Endothelial cell of umbilical vein (primary cell): ENCODE results near the gene TMEM87B. TPM values are rescaled to one million over a fixed set of nuclear protein-coding genes. Genes with fewer than 3 reads are reported as not detected.

Experiments used
- BruUV-seq: library from RNA; stranded (reverse); fragments of 400-500 nt; replicated peaks from 2 replicates; lab custom pipeline; 2021; lab: Mats Ljungman, UMichigan
- CTCF ChIA-PET: fragments of 300-600, 350-600 bp; sonication (Branson Sonifier 250); formaldehyde crosslinking; loops from one replicate; lab custom pipeline; 2021; ENCODE audit warnings: antibody characterized with exemption, inconsistent platforms; lab: Charles Lee
- POLR2A ChIA-PET: fragments of 300-600, 350-600 bp; sonication (Branson Sonifier 250); formaldehyde crosslinking; loops from one replicate; lab custom pipeline; 2021; ENCODE audit warnings: antibody characterized with exemption, inconsistent platforms; lab: Charles Lee
- DNase-seq: peaks from one replicate; pipeline ENCODE4 v3.0.0-alpha.2; 2011; ENCODE audit warnings: low read depth, low spot score
- FAIRE-seq: peaks from 2 replicates; lab custom pipeline; 2011; peaks lifted over from hg19 to GRCh38; lab: Jason Lieb, UNC
- H2AFZ ChIP-seq: 2 replicates; pipeline ENCODE4 v1.6.0; 2012; ENCODE audit warnings: low read depth, low read length, control low read depth, inconsistent platforms
- H3K27ac ChIP-seq: 2 replicates; pipeline ENCODE4 v1.5.1; 2011; ENCODE audit warnings: low read depth, mild to moderate bottlenecking, control low read depth, low read length, moderate library complexity; ENCODE audit not compliant: insufficient read depth
- H3K27me3 ChIP-seq, 2 experiments: 2 replicates each; pipeline versions ENCODE4 v1.6.0 to v1.6.1; 2011; ENCODE audit warnings: low read length in 2 of 2, mixed read lengths in 1 of 2; ENCODE audit not compliant: control insufficient read depth in 2 of 2, insufficient read depth in 2 of 2
- H3K36me3 ChIP-seq, 2 experiments: 2 replicates in 1 of 2; 3 replicates in 1 of 2; pipeline ENCODE4 v1.5.1; 2011; ENCODE audit warnings: low read length in 2 of 2, mild to moderate bottlenecking in 1 of 2, moderate library complexity in 1 of 2; ENCODE audit not compliant: control insufficient read depth in 2 of 2, insufficient read depth in 2 of 2; ENCODE audit errors: extremely low read depth in 1 of 2
- H3K4me1 ChIP-seq: 3 replicates; pipeline ENCODE4 v1.5.1; 2011; ENCODE audit warnings: mild to moderate bottlenecking, low read length; ENCODE audit not compliant: control insufficient read depth, insufficient read depth; ENCODE audit errors: extremely low read depth
- H3K4me2 ChIP-seq: 2 replicates; pipeline ENCODE4 v1.6.1; 2011; ENCODE audit warnings: low read length, control low read depth, mixed read lengths; ENCODE audit not compliant: insufficient read depth
- H3K4me3 ChIP-seq, 3 experiments: fragments of 200-600 bp in 1 of 3; sonication (generic), shearing (Covaris generic) in 1 of 3; replicated peaks in 1 of 3; 2 replicates each; pipeline ENCODE4 v1.5.1; 2011 to 2016; ENCODE audit warnings: control low read depth in 3 of 3, low read length in 3 of 3, mild to moderate bottlenecking in 2 of 3, inconsistent platforms in 1 of 3, low read depth in 1 of 3, moderate library complexity in 1 of 3; ENCODE audit not compliant: insufficient read depth in 1 of 3
- H3K79me2 ChIP-seq: 2 replicates; pipeline ENCODE4 v1.6.0; 2012; ENCODE audit warnings: low read length, inconsistent platforms; ENCODE audit not compliant: control insufficient read depth, insufficient read depth
- H3K9ac ChIP-seq: replicated peaks from 2 replicates; pipeline ENCODE3; 2011; ENCODE audit warnings: low read length, control low read depth; ENCODE audit not compliant: insufficient read depth; ENCODE audit errors: extremely low read depth
- H3K9me1 ChIP-seq: replicated peaks from 3 replicates; pipeline ENCODE4 v1.6.0; 2011; ENCODE audit warnings: mild to moderate bottlenecking, low read length; ENCODE audit not compliant: control insufficient read depth, insufficient read depth; ENCODE audit errors: extremely low read depth
- H3K9me3 ChIP-seq: replicated peaks from 2 replicates; pipeline ENCODE4 v1.5.1; 2012; ENCODE audit warnings: low read length, inconsistent platforms; ENCODE audit not compliant: control insufficient read depth, insufficient read depth
- H4K20me1 ChIP-seq: replicated peaks from 2 replicates; pipeline ENCODE3; 2011; ENCODE audit warnings: mild to moderate bottlenecking, low read length; ENCODE audit not compliant: control insufficient read depth, insufficient read depth; ENCODE audit errors: extremely low read depth
- CTCF ChIP-seq, 2 donors: IDR thresholded peaks; 1 replicate in 1 of 2; 2 replicates in 1 of 2; pipeline ENCODE4 v1.5.1; 2011; ENCODE audit warnings: low read length in 2 of 2, mild to moderate bottlenecking in 2 of 2, moderate library complexity in 2 of 2, control low read depth in 1 of 2, inconsistent platforms in 1 of 2, low read depth in 1 of 2; ENCODE audit not compliant: insufficient read depth in 1 of 2; ENCODE audit errors: extremely low read depth in 1 of 2
- EZH2 ChIP-seq: IDR thresholded peaks from 2 replicates; pipeline ENCODE4 v1.6.1; 2012; ENCODE audit warnings: borderline replicate concordance, low read depth, mild to moderate bottlenecking, moderate library complexity, low read length, inconsistent platforms; ENCODE audit not compliant: severe bottlenecking
- FOS ChIP-seq: IDR thresholded peaks from 2 replicates; pipeline ENCODE4 v1.6.1; 2011; ENCODE audit warnings: mild to moderate bottlenecking, low read length, moderate library complexity, borderline replicate concordance; ENCODE audit not compliant: insufficient read depth
- GATA2 ChIP-seq: IDR thresholded peaks from 2 replicates; pipeline ENCODE4 v1.7.0; 2011; ENCODE audit warnings: low read depth, mild to moderate bottlenecking, moderate library complexity, mixed read lengths, low read length; ENCODE audit not compliant: insufficient read length, insufficient read depth
- JUN ChIP-seq: IDR thresholded peaks from 2 replicates; pipeline ENCODE4 v1.6.1; 2011; ENCODE audit warnings: borderline replicate concordance, low read depth; ENCODE audit not compliant: insufficient read length, insufficient read depth
- MYC ChIP-seq: IDR thresholded peaks from one replicate; pipeline ENCODE4 v1.6.1; 2011; ENCODE audit warnings: mild to moderate bottlenecking, low read depth, low read length
- POLR2A ChIP-seq: IDR thresholded peaks from 2 replicates; pipeline ENCODE4 v1.6.1; 2012; ENCODE audit warnings: low read depth, mild to moderate bottlenecking, control low read depth, low read length
- dilution Hi-C: fragments of 300-500 bp; cut with MboI; formaldehyde crosslinking; loops from one replicate; pipeline ENCODE4 v1.15.0; 2019; ENCODE audit warnings: low sequenced_read_pairs; ENCODE audit not compliant: extremely low pct_ligation_motif_present
- intact Hi-C: fragments of 100-400 bp; cut with micrococcal nuclease; formaldehyde crosslinking; loops from one replicate; pipeline ENCODE4 v1.10.0; 2022
- polyA plus RNA-seq, 4 experiments: library from polyadenylated mRNA; depleted of rRNA in 3 of 4; stranded (reverse) in 3 of 4; unstranded in 1 of 4; fragments of >200 nt; gene quantifications; 2 replicates each; pipeline versions ENCODE4 v1.2.1 to v1.2.3, GENCODE V29; 2011 to 2012; ENCODE audit warnings: missing spikeins in 1 of 4
- total RNA-seq: library from RNA; stranded (reverse); gene quantifications from 2 replicates; pipeline ENCODE4 v1.2.3, GENCODE V29; 2021

The TMEM87B gene
- total and polyA plus RNA-seq, 2 donors (not counting 3 experiments of a cell fraction or from before 2014, with no cell fraction given): 17.6 to 21.5 TPM

DNA sequence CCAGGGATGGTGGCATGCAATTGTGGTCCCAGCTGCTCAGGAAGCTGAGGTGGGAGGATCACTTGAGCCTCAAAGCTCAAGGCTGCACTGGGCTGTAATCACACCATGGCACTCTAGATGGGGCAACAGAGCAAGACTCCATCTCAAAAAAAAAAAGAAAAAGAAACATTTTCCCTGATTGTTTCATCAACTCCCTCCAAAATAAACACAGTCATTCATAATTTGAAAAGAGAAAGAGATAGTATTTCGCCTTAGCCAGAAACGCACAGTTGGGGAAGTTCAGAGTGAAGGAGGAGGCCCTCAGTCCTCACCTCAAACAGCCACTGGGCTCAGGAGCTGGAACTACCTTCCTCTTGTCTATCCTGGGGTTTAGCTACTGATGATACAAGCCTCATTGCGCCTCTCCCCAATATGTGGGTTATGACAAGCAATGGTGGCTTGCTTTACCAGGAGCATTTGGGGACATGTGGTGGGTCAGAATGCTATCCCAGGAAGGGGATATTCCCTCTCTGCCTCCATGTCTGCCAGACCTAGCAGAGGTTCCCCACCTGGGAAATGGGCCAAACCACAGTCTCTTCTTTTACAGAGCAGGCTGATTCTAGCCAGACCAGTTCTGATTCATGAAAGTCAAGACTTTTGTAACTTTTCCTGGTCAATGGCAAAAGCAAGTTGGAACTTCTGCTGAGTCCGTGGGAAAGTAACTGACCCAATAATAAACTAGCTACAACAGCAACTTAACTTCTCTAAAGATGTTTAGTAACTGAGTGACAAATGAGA is 22.2 kb upstream of the TMEM87B start:
- CTCF ChIA-PET: interaction anchor here (0.5 to 2.2 kb wide), 13 partner anchors 12 to 145 kb away, joined by 3 to 9 read pairs (median 4); no protein-coding TSS in a partner anchor
- Histone ChIP-seq H3K9me3 (no peaks in the 10 kb centered on the region), H3K79me2 (no peaks in the 10 kb centered on the region), H3K9me1 (no peaks in the 10 kb centered on the region), H3K27ac (peak overlapping the region; percentile 65), H4K20me1 (no peaks in the 10 kb centered on the region), H3K27me3 (no peaks in the 10 kb centered on the region), H3K36me3 (no peaks in the 10 kb centered on the region), H3K4me2 (no peak overlapping the region), H2AFZ (no peak overlapping the region), H3K9ac (no peak overlapping the region), H3K4me3 (no peak overlapping the region), H3K4me1 (peaks cover 39% of the 10 kb centered on the region)
- POLR2A ChIA-PET: no interaction called here
- TF ChIP-seq CTCF (IDR thresholded peaks at IDR 0.05; ENCODE audit: extremely low read depth in 1 of 2, insufficient read depth in 1 of 2, low read depth in 1 of 2, low read length in 2 of 2) (peak; percentile 6 to 12), MYC (no peak), GATA2 (no peak), POLR2A (peak; percentile 38), JUN (no peak), FOS (no peak), EZH2 (no peak)
- peak; percentile 59 for FAIRE-seq
- intact Hi-C loops: loop anchor here (1.0 kb wide), 1 partner anchor 135 kb away; the partner anchor contains the start of gene MERTK
- BruUV-seq: no TSS peak
- DNase-seq: peak; percentile 58
- dilution Hi-C loops: no loop called here
